Duodenal mucosa (tissue), 2 donors: Measurements from ENCODE around the gene JAZF1.

Source experiments
- H3K27ac ChIP-seq: one replicate; pipeline ENCODE4 v1.7.0; 2013; ENCODE audit warnings: low read depth, low read length
- H3K27me3 ChIP-seq, 2 donors: one replicate each; pipeline ENCODE4 v1.7.0; 2013; ENCODE audit warnings: low read length in 2 of 2, control low read depth in 1 of 2; ENCODE audit not compliant: insufficient read depth in 2 of 2, control insufficient read depth in 1 of 2
- H3K36me3 ChIP-seq, 2 donors: one replicate each; pipeline ENCODE4 v1.7.0; 2013; ENCODE audit warnings: low read length in 2 of 2, control low read depth in 1 of 2; ENCODE audit not compliant: insufficient read depth in 2 of 2, control insufficient read depth in 1 of 2
- H3K4me1 ChIP-seq, 2 donors: one replicate each; pipeline ENCODE4 v1.7.0; 2013; ENCODE audit warnings: low read length in 2 of 2, control low read depth in 1 of 2; ENCODE audit not compliant: insufficient read depth in 2 of 2, control insufficient read depth in 1 of 2
- H3K4me3 ChIP-seq, 2 donors: one replicate each; pipeline ENCODE4 v1.7.0; 2013; ENCODE audit warnings: low read length in 2 of 2, low read depth in 1 of 2
- H3K9ac ChIP-seq, 2 donors: one replicate each; pipeline ENCODE4 v1.7.0; 2013; ENCODE audit warnings: low read length in 2 of 2, low read depth in 1 of 2
- H3K9me3 ChIP-seq, 2 donors: one replicate each; pipeline ENCODE4 v1.7.0; 2013; ENCODE audit warnings: low read length in 2 of 2, control low read depth in 1 of 2; ENCODE audit not compliant: control insufficient read depth in 1 of 2

JAZF1 gene

DNA sequence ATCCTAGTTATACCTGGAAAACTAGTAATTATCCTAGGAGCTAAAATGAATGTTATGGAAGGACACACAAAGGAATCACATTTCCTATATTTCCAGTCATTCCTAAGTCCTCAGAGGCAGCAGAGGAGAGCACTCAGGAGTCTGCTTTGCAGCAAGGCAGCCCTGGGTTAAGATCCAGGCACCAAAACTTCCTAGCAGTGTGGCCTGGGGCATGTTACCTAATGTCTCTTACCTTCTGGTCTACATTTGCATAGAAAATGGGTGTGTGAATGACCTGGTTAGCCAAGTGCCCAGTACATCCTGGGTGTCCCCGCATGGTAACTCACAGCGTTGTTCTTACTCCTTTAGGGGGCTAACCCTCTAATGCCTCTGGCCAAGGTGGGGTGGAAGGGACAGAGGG, 304.8 kb downstream of the JAZF1 start:
- no peaks in the 10 kb centered on the region for H3K36me3 ChIP-seq
- no peak overlapping the region for H3K4me3 ChIP-seq
- H3K4me1 ChIP-seq, result peaks cover 15 to 20% of the 10 kb centered on the region in 2 donors
- no peaks in the 10 kb centered on the region for H3K9me3 ChIP-seq
- H3K27me3 ChIP-seq, result no peaks in the 10 kb centered on the region
- no peak overlapping the region for H3K9ac ChIP-seq
- no peak overlapping the region for H3K27ac ChIP-seq

DNA sequence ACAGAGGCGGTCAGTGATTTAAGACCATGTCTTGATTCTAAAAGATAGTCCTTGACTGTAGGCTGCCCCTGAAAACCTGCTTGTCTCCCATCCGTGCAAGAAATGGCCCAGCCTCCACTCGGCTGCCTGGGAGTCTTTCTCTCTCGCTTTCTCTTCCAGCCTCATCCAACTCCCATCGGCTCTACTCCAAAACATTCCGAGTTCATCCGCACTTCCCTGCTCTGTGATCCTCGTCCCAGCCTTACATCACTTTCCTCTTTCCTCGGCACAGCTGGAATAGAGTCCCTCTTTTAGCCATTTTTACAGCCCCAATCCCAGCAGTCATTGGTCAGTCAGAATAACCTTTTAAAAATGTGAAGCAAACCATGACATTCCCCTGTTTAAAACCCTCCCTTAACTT, 305.5 kb downstream of the JAZF1 start:
- Histone ChIP-seq H3K27me3 (no peaks in the 10 kb centered on the region), H3K4me3 (no peak overlapping the region), H3K27ac (no peak overlapping the region), H3K9ac (no peak overlapping the region), H3K4me1 (peaks cover 15 to 20% of the 10 kb centered on the region in 2 donors), H3K36me3 (no peaks in the 10 kb centered on the region), H3K9me3 (no peaks in the 10 kb centered on the region)

DNA sequence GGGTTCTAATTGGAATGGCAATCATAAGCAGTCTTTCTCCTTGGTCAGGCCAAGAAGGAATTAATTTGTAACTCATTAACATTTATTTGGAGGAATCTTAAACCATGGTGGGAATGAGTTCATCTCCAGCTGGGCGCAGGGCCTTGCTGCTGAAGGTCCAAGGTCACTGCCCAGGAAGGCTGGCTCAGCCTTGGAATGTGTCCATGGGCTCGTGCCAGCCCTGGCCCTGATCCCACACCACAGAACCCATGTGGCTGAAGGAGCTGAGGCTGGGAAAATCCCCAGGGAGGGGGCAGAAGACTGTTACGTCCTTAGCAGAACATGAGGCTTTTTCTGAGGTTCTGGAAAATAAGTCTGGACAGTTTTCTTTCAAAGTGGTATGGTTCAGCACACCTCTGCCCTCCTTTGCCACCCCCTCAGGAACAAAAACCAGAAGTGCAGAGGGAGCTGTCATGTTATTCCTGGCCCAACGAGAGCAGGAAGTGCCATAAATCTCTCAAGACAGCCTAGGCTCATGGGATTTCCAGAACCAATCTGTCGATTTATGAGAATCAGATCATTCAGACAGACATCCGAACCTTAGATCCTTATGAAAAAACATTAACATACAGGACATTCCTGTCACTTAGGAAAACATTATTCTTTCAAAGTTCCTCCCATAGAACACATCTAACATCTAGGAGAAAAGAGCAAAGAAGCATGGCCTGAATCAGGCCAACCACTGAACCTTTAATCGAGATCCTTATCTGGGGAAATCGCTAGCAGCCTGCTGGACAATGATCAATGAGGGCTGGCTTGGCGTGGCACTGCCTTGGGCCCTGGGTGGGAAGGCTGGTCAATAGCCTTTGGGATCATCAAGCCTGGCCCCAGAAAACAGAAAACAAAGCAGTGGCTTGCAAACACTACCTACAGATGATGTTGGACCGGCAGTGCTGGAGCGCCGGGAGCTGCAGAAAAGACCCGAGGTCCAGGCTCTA, 306.3 kb downstream of the JAZF1 start:
- Histone ChIP-seq H3K27ac (peak overlapping the region; percentile 34), H3K9ac (no peak overlapping the region), H3K9me3 (no peaks in the 10 kb centered on the region), H3K4me1 (peaks cover 15 to 20% of the 10 kb centered on the region in 2 donors), H3K27me3 (no peaks in the 10 kb centered on the region), H3K4me3 (no peak overlapping the region), H3K36me3 (no peaks in the 10 kb centered on the region)

GRCh38 chr7:27872356-27873275, 308.0 kb downstream of the JAZF1 start:
- H3K9me3 ChIP-seq, result no peaks in the 10 kb centered on the region
- no peaks in the 10 kb centered on the region for H3K36me3 ChIP-seq
- H3K4me1 ChIP-seq, result peaks cover 15 to 20% of the 10 kb centered on the region in 2 donors
- no peaks in the 10 kb centered on the region for H3K27me3 ChIP-seq
- no peak overlapping the region for H3K4me3 ChIP-seq
- H3K9ac ChIP-seq, result no peak overlapping the region
- H3K27ac ChIP-seq, result no peak overlapping the region

DNA sequence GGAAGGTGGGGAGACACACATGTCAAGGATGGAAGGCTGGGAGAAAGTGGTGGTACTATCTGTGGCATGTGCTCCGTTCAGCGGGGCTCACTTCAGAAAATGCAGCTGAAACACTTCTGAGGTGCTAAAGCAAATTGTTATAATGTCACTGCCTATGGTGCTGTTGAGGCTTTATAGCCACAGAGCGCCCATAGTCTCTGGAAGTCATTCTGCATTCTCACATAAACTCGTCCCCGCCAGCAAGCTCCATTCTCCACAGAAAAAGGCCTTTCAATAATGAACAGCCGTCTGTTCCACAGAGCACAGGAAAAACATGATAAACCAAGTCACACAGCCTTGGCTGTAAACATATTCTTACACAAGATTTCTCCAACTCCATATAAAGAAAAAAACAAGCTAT, 308.7 kb downstream of the JAZF1 start:
- Histone ChIP-seq H3K4me3 (no peak overlapping the region), H3K9me3 (no peaks in the 10 kb centered on the region), H3K9ac (no peak overlapping the region), H3K4me1 (peaks cover 15 to 20% of the 10 kb centered on the region in 2 donors), H3K27ac (no peak overlapping the region), H3K36me3 (no peaks in the 10 kb centered on the region), H3K27me3 (no peaks in the 10 kb centered on the region)

GRCh38 chr7:27871086-27871485, 309.5 kb downstream of the JAZF1 start:
- Histone ChIP-seq H3K4me1 (peaks cover 15 to 20% of the 10 kb centered on the region in 2 donors), H3K9me3 (no peaks in the 10 kb centered on the region), H3K9ac (no peak overlapping the region), H3K27me3 (no peaks in the 10 kb centered on the region), H3K27ac (no peak overlapping the region), H3K36me3 (no peaks in the 10 kb centered on the region), H3K4me3 (no peak overlapping the region)

- Histone ChIP-seq H3K27me3 (no peaks in the 10 kb centered on the region), H3K4me3 (no peak overlapping the region), H3K27ac (no peak overlapping the region), H3K9ac (no peak overlapping the region), H3K4me1 (peaks cover 15 to 20% of the 10 kb centered on the region in 2 donors), H3K36me3 (no peaks in the 10 kb centered on the region), H3K9me3 (no peaks in the 10 kb centered on the region)
Measured at GRCh38 chr7:27870595-27870994, 310.0 kb downstream of the JAZF1 start.

DNA sequence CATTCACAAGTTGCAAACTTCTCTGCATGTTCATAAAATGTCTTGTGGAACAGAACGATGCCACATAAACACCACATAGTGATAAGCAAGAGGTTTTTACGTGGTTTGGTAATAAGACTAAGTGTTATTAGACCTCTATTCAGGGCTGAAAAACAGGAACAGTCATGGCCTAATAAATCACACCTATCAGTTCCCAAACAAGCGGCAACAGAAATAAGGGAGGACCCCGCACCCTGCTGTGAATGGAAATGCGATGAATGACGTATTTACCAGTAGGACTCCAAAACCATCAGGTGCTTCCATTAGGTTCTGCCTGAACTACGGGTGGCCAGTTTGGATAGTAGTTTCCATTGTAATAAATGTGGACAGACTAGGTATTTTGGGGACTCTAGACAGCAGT, 311.5 kb downstream of the JAZF1 start:
- Histone ChIP-seq H3K9ac (no peak overlapping the region), H3K27me3 (no peaks in the 10 kb centered on the region), H3K4me3 (no peak overlapping the region), H3K27ac (no peak overlapping the region), H3K4me1 (peaks cover 7 to 8% of the 10 kb centered on the region in 2 donors), H3K36me3 (no peaks in the 10 kb centered on the region), H3K9me3 (no peaks in the 10 kb centered on the region)

DNA sequence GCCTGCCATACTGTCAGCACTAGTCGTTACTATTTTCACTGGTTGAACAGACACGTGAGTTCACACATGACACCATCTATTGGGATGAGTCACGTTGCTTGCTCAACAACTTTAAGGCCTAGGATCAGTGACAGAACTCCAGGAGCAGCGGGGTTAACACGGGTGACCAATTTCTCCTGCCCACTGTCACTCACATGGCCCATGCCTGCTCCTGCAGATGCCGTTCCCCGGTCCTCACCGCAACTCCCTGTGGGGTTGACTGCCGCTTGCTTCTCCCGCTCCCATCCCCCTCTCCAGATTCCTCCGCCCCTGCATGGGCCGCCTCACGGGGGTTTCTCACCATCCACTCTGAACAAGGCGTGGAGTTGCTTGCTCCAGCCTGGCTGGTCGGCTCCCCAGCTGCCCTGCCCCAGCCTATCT, 312.5 kb downstream of the JAZF1 start:
- H3K4me3 ChIP-seq, result no peak overlapping the region
- no peaks in the 10 kb centered on the region for H3K4me1 ChIP-seq
- no peak overlapping the region for H3K9ac ChIP-seq
- H3K27ac ChIP-seq, result no peak overlapping the region
- no peaks in the 10 kb centered on the region for H3K36me3 ChIP-seq
- H3K9me3 ChIP-seq, result no peaks in the 10 kb centered on the region
- no peaks in the 10 kb centered on the region for H3K27me3 ChIP-seq
